GM12878 (cell line): ENCODE measurements around the gene RAB36. TPM values are rescaled to one million over a fixed set of nuclear protein-coding genes. Genes with fewer than 3 reads are reported as not detected.

Experiments used
- ATAC-seq: fragments of 200-7000 bp; cut with Tn5 transposase; 3 replicates; pipeline ENCODE4 v1.9.1; 2020; ENCODE audit warnings: mild to moderate bottlenecking, moderate library complexity
- BruUV-seq: library from RNA; stranded (reverse); fragments of 400-500 nt; replicated peaks from 2 replicates; lab custom pipeline; 2021; lab: Mats Ljungman, UMichigan
- CTCF ChIA-PET: fragments of 300-600 bp; sonication (Branson Sonifier 250); formaldehyde crosslinking; extraction: SDS; loops from one replicate; lab custom pipeline; 2021; ENCODE audit warnings: inconsistent platforms; lab: Yijun Ruan, JAX
- POLR2A ChIA-PET: fragments of 350-600 bp; formaldehyde crosslinking; extraction: SDS; loops from one replicate; lab custom pipeline; 2021; ENCODE audit warnings: inconsistent platforms; lab: Charles Lee
- RAD21 ChIA-PET: fragments of 300-600 bp; sonication (Branson Sonifier 250); formaldehyde crosslinking; loops from one replicate; lab custom pipeline; 2023; ENCODE audit warnings: antibody characterized with exemption; ENCODE audit not compliant: unreplicated experiment; lab: Charles Lee
- SMC1A ChIA-PET: fragments of 300-600 bp; sonication (Branson Sonifier 250); formaldehyde crosslinking; loops from one replicate; lab custom pipeline; 2023; ENCODE audit not compliant: unreplicated experiment, uncharacterized antibody; lab: Charles Lee
- DNase-seq: peaks from one replicate; pipeline ENCODE4 v3.0.0-alpha.2; 2011; ENCODE audit warnings: low read depth, low spot score
- FAIRE-seq: peaks from 3 replicates; lab custom pipeline; 2011; peaks lifted over from hg19 to GRCh38; lab: Jason Lieb, UNC
- H2AFZ ChIP-seq: 2 replicates; pipeline ENCODE4 v1.6.0; 2011; ENCODE audit warnings: low read depth, low read length, control low read depth; ENCODE audit not compliant: control insufficient read depth
- H3K27ac ChIP-seq: 2 replicates; pipeline ENCODE4 v1.5.1; 2011; ENCODE audit warnings: control low read depth; ENCODE audit not compliant: control insufficient read depth, insufficient read depth
- H3K27me3 ChIP-seq, 2 experiments: replicated peaks in 1 of 2; 2 replicates each; pipeline versions ENCODE4 v1.6.0 to v1.6.1; 2011; ENCODE audit warnings: low read length in 1 of 2; ENCODE audit not compliant: control insufficient read depth in 2 of 2, insufficient read depth in 2 of 2
- H3K36me3 ChIP-seq, 2 experiments: 2 replicates each; pipeline ENCODE4 v1.5.1; 2011; ENCODE audit warnings: low read length in 1 of 2; ENCODE audit not compliant: control insufficient read depth in 2 of 2, insufficient read depth in 2 of 2
- H3K4me1 ChIP-seq: 2 replicates; pipeline ENCODE4 v1.6.1; 2011; ENCODE audit warnings: mild to moderate bottlenecking, low read length, moderate library complexity, mixed read lengths; ENCODE audit not compliant: control insufficient read depth, insufficient read depth
- H3K4me2 ChIP-seq: 2 replicates; pipeline ENCODE4 v1.6.0; 2011; ENCODE audit warnings: control low read depth; ENCODE audit not compliant: control insufficient read depth, insufficient read depth
- H3K4me3 ChIP-seq: fragments of 200-600 bp; sonication (generic); 2 replicates; pipeline ENCODE4 v1.5.1; 2016
- H3K79me2 ChIP-seq: 2 replicates; pipeline ENCODE4 v1.6.0; 2011; ENCODE audit warnings: low read length; ENCODE audit not compliant: control insufficient read depth, insufficient read depth
- H3K9ac ChIP-seq: 2 replicates; pipeline ENCODE4 v1.8.0; 2011; ENCODE audit warnings: low read length, control low read depth, mixed read lengths; ENCODE audit not compliant: control insufficient read depth, insufficient read depth
- H3K9me3 ChIP-seq: replicated peaks from 3 replicates; pipeline ENCODE4 v1.5.1; 2011; ENCODE audit warnings: mild to moderate bottlenecking, low read length; ENCODE audit not compliant: control insufficient read depth, insufficient read depth
- H4K20me1 ChIP-seq: 2 replicates; pipeline ENCODE4 v1.6.0; 2011; ENCODE audit not compliant: control insufficient read depth, insufficient read depth
- LARP7 ChIP-seq: fragments of 450-650 bp; IDR thresholded peaks from 2 replicates; pipeline ENCODE4 v1.6.1; 2017; ENCODE audit warnings: mild to moderate bottlenecking
- whole genome bisulfite sequencing: methylation state at CpG from one replicate; pipeline ENCODE4 v1.1.6; 2016; ENCODE audit warnings: low lambda C conversion rate; ENCODE audit not compliant: insufficient replicate concordance, insufficient coverage; ENCODE audit errors: missing lambda C conversion rate; 5-methylcytosine and 5-hydroxymethylcytosine counted together
- in situ Hi-C: fragments of 300-500 bp; cut with MboI; formaldehyde crosslinking; loops from 9 replicates; pipeline ENCODE4 v1.14.3; 2018; ENCODE audit warnings: mixed read lengths
- intact Hi-C: fragments of 100-400 bp; cut with micrococcal nuclease; formaldehyde crosslinking; loops from one replicate; pipeline ENCODE4 v1.14.2; 2022; ENCODE audit not compliant: unreplicated experiment
- polyA plus RNA-seq, 11 experiments: library from polyadenylated mRNA; depleted of rRNA in 4 of 11; unstranded in 6 of 11; stranded (reverse) in 5 of 11; fragments of >200 nt; fragmentation: Nextera tagmentation in 4 of 11; fragmentation: Illumina TruSeq in 1 of 11; extraction: Ambion mirVana in 4 of 11; extraction: Trizol in 1 of 11; gene quantifications; 1 replicate in 1 of 11; 2 replicates in 10 of 11; pipeline versions ENCODE4 v1.2.1 to v1.2.3, GENCODE V29; 2011 to 2016; ENCODE audit warnings: inconsistent platforms in 2 of 11, missing spikeins in 2 of 11, low read depth in 1 of 11
- total RNA-seq, 4 experiments: library from RNA; depleted of rRNA in 3 of 4; stranded (reverse); fragments of >200 nt in 3 of 4; fragmentation: Illumina TruSeq in 1 of 4; extraction: Trizol in 1 of 4; gene quantifications; 2 replicates each; pipeline versions ENCODE4 v1.2.1 to v1.2.3, GENCODE V29; 2013 to 2021
- TF ChIP-seq, protein P1 (sequence below): IDR thresholded peaks from 2 replicates; pipeline ENCODE4 v1.6.1; 2012; ENCODE audit warnings: mild to moderate bottlenecking, low read depth, low read length

Gene RAB36
- total and polyA plus RNA-seq, 10 of the 15 experiments (the other 5 are each of a cell fraction or from before 2014, with no cell fraction given) = 0.31 to 2.7 (median 1.1) TPM

DNA sequence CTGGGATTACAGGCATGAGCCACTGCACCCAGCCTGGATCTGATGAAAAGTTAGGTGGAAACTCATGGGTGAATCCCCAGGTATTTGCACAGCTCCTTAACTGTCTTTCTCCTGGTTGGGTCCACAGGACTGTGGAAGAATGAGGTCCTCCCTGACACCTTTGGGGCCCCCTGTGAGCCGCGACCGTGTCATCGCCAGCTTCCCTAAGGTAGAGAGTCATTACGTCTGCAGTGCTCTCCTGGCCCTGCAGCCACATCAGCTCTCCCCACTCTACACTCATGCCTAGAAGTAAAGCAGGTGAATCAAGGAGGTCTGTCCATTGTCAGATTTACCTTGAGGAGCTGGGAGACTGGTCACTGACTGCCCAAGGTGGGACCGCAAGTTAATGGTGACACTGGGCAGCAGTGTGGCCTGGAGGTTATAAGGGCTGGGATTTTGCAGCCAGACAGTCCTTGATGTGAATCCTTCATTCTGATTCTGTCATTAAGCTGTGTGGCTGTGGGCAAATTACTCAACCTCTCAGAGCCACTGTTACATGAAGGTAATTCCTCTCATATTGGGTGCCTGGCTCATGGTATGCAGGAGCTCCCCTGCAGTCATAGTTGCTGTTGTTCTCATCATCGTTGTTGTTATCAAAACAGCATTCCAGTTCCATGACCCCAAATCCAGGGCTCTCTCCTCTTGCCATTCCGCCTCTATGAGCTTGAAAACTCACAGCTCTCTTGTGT is 1.4 kb downstream of the RAB36 start (continued):
- TF ChIP-seq, protein P1, sequence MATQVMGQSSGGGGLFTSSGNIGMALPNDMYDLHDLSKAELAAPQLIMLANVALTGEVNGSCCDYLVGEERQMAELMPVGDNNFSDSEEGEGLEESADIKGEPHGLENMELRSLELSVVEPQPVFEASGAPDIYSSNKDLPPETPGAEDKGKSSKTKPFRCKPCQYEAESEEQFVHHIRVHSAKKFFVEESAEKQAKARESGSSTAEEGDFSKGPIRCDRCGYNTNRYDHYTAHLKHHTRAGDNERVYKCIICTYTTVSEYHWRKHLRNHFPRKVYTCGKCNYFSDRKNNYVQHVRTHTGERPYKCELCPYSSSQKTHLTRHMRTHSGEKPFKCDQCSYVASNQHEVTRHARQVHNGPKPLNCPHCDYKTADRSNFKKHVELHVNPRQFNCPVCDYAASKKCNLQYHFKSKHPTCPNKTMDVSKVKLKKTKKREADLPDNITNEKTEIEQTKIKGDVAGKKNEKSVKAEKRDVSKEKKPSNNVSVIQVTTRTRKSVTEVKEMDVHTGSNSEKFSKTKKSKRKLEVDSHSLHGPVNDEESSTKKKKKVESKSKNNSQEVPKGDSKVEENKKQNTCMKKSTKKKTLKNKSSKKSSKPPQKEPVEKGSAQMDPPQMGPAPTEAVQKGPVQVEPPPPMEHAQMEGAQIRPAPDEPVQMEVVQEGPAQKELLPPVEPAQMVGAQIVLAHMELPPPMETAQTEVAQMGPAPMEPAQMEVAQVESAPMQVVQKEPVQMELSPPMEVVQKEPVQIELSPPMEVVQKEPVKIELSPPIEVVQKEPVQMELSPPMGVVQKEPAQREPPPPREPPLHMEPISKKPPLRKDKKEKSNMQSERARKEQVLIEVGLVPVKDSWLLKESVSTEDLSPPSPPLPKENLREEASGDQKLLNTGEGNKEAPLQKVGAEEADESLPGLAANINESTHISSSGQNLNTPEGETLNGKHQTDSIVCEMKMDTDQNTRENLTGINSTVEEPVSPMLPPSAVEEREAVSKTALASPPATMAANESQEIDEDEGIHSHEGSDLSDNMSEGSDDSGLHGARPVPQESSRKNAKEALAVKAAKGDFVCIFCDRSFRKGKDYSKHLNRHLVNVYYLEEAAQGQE = no peak

DNA sequence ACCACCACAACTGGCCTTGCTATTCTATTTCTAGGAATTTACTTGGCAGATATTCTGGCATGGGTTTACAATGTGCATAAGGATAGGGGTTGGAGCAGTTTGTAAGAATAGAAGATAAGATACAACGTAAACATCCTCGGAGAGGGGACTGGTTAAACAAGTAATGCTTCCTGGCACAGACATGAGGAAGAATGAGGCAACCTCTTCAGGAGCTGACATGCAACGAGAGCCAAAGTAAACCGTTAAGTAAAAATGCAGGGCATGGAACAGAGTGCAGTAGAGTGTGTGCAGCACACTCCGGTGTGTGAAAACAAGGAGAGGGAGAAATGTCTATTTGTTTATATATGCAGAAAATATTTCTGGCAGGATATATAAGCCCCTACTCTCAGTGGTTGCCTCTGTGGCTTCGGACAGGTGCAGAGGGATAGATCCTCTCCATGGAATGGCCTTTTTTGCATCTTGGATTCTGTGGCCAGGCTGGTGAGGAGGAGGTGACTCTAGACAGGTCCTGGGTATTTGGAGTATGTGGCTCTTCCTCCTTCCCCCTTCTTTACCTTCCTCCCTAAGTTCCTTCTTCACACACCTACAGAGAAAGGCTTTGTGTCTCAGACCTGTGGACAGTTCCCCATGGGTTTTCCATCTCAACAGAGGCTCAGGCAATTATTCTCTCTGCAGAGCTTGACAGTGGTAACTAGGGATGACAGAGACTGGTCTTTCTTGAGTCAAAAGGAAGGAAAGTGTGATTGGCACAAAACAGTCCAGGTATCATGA is 2.5 kb downstream of the RAB36 start:
- no peak for FAIRE-seq
- Histone ChIP-seq H4K20me1 (no peaks in the 10 kb centered on the region), H3K27me3 (no peaks in the 10 kb centered on the region), H3K9me3 (no peaks in the 10 kb centered on the region), H3K4me3 (no peak overlapping the region), H3K79me2 (no peaks in the 10 kb centered on the region), H3K36me3 (no peaks in the 10 kb centered on the region), H2AFZ (no peak overlapping the region), H3K4me1 (peaks cover 25% of the 10 kb centered on the region), H3K27ac (no peak overlapping the region), H3K4me2 (no peak overlapping the region), H3K9ac (no peak overlapping the region)
- WGBS = 55% methylated on average over 6 of the region's 6 CpGs
- ChIA-PET SMC1A (interaction anchor here (0.7 to 1.3 kb wide), 5 partner anchors 10 to 1106 kb away, joined by 3 to 5 read pairs (median 3); no protein-coding TSS in a partner anchor), POLR2A (interaction anchor here (0.5 to 3.2 kb wide), 2 partner anchors 9 to 86 kb away, joined by 3 to 9 read pairs; no protein-coding TSS in a partner anchor), CTCF (interaction anchor here (0.6 to 1.5 kb wide), 4 partner anchors 19 to 1209 kb away, joined by 3 to 4 read pairs (median 3); no protein-coding TSS in a partner anchor), RAD21 (interaction anchor here (1.1 to 1.3 kb wide), 2 partner anchors 134 kb away, joined by 4 read pairs; no protein-coding TSS in a partner anchor)
- ATAC-seq = no peak
- TF ChIP-seq LARP7 = no peak
- BruUV-seq = TSS peak; percentile 64
- in situ Hi-C loops (no loop called here), intact Hi-C loops (loop anchor here (10.0 kb wide), 1 partner anchor 293 kb away; no protein-coding TSS in a partner anchor)
- DNase-seq = no peak
